ENCODE measurements around the gene FOXJ3.

FOXJ3 gene

DNA sequence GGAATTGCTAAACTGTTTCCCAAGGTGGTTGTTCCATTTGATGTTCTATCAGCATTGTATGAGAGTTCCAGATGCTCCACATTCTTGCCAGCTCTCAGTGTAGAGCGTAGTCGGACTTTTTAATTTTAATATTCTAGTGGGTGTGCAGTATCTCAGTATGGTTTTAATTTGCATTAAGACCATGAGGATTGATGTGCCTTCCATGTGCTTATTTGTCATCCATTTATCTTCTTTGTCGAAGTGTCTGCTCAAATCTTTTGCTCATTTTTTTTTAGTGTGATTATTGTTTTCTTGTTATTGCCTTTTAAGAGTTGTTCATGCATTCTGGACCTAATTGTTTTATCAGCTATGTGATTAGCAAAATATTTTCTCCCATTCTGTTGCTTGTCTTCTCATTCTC lies 195.6 kb downstream of the FOXJ3 start:
- DNase-seq = no peak

DNA sequence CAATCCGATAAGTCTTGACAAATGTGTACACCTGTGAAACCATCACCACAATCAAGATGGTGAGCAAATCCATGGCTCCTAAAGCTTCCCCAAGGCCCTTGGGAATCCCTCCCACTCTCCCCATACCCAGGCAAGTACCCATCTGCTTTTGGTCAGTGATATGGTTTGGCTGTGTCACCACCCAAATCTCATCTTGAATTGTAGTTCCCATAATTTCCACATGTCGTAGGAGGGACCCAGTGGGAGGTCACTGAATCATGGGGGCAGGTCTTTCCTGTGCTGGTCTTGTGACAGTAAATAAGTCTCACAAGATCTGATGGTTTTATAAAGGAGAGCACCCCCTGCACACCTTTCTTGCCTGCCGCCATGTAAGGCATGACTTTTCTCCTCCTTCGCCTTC lies 196.4 kb downstream of the FOXJ3 start:
- no peak for DNase-seq

DNA sequence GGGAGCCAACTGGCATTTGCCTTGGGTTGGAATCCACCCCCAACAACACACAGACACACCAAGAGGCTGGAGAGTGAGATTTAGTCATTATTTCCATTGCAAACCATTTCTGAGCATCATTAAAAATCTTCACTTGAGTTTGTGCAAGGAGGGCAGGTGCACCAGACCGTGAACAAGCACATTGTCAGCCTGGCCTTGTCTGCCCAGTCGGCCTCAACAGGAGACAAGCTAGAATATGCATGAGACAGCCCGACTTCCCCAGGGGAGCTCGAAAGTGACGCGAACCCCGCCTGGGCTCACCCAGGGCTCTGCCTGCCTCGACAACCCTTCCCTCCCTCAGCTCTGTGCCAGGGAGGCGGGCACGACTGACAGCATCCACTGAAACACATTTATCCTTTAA lies 197.3 kb downstream of the FOXJ3 start:
- no peak for DNase-seq

DNA sequence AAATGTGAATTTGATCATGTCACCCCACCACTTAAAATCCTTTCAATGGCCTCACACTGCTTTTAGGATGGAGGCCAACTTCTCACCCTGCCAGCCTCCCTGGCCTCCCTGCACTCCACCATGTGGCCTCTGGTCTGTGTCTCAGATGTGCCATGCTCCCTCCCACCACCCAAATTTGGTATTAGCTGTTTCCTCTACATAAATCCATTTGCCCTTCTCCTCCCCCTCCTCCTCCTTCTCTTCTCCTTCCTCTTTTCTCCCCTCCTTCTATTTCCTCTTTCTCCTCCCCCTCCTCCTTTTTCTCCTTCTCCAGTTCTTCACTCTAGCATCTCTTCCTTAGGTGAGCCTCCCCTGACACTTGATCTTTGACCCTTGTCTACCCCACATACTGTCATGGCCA lies 198.6 kb downstream of the FOXJ3 start:
- DNase-seq = no peak

DNA sequence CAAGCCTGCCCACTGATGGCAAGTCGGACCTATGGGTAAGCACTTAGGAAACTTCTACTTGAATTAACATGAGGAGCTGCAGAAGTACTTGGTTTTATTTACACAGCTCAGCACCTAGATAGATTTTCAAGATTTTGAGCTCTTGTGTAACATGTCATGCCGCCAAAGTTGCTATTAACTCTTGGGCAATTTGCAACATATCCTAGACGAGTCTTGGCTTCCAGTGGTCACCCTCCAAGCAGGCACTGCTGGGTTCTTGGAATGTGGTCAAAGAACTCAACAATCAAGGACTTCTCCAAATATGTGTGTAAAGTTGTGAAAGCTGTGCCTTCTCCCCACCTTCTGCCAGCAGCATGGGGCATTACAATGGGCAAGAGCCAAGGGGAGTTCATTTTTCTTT lies 199.6 kb downstream of the FOXJ3 start:
- DNase-seq = no peak

DNA sequence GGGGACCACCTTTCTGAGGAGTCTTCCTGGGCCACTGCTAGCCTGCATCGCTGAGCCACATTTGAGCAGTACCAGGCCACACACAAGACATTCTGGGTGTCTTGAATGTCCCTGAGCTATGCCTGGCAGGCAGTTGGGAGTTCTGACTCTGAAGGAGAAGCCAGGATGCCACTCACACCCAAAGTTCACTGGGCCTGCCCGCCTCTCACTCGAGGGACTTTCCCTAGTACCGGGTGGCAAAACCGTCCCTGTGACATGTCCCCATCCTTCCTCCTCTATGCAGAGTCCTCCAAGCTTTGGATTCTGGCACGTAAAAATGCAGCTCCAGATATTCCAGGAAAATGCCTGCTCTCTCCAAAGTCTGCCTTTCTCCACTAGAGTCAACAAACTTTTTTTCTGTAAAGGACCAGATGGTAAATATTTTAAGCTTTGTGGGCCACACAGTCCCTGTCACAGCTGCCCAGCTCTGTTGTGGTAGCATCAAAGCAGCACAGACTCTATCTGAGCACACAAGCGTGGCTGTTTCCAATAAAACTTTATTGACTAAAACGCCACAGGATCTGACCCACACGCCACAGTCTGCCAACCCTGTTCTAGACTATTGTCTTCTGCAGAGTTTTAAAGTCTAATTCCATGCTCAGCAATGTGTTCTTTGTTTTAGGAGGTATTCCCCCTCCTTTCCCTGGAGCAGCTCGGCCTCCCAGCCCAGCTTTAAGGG lies 201.1 kb downstream of the FOXJ3 start:
- DNase-seq = no peak

DNA sequence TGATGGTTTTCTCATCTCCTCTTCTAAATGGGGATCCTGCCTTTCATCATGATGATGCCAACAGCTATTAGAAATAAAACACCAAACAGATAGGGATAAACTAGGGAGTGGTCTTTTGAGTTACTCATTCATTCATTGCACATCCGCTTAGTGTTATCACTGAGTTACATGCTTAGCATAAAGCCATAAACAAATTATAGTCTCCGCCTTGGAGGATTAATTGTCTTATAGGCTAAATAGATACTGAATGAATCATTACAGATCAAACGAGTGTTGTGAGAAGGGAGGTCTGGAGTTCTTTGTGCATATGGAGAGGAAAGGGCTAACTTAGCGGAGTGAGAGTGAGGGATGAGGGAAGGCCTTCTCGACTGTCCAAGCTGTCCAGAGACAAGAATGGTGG lies 201.6 kb downstream of the FOXJ3 start:
- DNase-seq = no peak

DNA sequence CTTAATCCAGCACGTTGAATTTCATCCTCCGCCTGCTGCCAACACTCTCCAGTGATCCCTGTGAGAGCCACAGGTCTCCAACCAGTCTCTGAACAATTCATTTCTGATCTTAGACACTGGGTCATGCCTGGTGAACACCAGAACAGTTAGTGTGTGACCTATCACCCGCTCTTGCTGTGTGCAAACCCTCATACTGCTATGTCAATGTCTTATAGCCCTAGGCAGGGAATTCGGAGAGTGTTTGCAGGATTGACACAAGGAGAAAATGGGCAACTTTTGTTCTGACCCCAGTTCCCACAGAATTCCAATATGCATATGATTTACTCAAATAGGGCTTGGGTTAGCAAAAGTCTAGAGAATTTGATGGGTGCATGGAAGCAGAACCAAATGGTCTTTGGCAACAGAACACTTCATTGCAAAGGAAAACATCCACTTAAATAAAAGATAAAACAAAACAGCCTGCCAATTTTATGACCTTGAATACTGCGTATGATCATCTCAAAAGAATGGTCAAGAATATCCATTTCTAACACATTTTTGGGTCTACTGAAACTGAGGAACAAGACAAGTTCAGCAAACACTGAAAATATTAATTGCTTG lies 204.9 kb downstream of the FOXJ3 start:
- no peak for DNase-seq

DNA sequence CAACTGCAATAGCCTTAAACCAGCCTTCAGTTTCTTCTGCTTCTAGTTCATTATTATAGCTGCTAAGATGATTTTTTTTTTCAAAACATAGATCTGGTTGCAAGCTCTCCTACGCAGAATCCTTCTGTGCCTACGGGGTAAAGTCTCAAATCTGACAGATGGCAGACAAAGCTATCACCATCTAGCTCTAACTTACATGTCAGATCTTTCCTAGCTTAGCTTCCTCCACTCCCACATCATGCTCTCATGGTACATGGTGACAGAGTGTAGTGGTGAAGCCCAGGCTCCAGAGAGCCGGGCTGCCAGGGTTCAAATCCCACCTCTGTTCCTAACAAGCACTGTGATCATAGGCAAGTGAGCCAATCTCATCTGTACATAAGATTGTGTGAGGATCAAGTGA lies 206.1 kb downstream of the FOXJ3 start:
- DNase-seq = no peak

DNA sequence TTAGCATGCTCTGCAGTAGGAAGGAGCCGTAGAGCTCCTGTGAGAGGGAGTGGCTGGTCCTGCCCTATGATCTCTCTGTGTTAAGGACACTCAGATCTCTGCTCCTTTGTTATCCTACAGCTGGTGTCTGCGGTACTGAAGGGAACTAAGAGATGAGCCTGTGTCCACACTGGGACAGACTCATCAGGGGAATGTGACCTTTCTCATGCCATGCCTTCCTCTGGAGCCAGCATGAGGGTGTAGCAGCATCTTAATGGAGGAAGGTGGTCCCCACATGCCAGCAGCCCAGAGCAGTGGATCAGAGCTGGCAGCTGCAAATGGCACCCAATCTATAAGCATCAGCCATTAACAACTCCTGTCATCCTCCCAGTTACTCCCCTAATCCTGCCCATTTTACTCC lies 206.5 kb downstream of the FOXJ3 start:
- no peak for DNase-seq

DNA sequence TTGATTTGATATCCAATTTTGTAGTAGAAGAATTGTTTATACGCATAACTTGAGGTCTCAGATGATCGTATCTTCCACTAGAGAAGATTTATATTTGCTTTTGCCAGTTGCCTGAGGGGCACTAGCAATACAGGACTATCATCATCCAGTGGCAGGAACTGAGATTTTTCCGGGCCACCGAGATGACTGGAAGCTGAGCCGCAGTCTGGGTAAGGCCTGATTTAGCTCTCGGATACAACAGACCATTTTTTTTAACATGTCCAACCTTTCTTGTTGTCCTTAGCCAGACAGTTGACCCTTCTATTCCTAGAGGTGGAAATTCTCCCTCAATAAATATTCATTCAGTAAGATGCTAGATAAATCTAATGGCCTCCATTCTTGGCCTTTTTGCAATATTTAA lies 207.3 kb downstream of the FOXJ3 start:
- no peak for DNase-seq
